ENCODE data around the gene GRM8. TPM values are rescaled to one million over a fixed set of nuclear protein-coding genes. Genes with fewer than 3 reads are reported as not detected.
A peak's percentile ranks its signal among the peaks of the same experiment; 100 is the strongest.

The GRM8 gene
- total and polyA plus RNA-seq, 10 of the 15 experiments (the other 5 are each of a cell fraction or from before 2014, with no cell fraction given): 0.33 to 7.1 (median 0.45) TPM; not detected in 2

- ChIA-PET RAD21 (ENCODE audit: unreplicated experiment) (interaction anchor here (1.0 to 2.6 kb wide), 2 partner anchors 147 to 451 kb away, joined by 5 to 19 read pairs; no protein-coding TSS in a partner anchor), CTCF (interaction anchor here (0.7 to 2.3 kb wide), 8 partner anchors 8 to 452 kb away, joined by 3 to 10 read pairs (median 4); no protein-coding TSS in a partner anchor), POLR2A (interaction anchor here (0.5 kb wide), 1 partner anchor 30 kb away, joined by 4 read pairs; no protein-coding TSS in a partner anchor), SMC1A (ENCODE audit: uncharacterized antibody, unreplicated experiment) (interaction anchor here (0.5 to 1.4 kb wide), 2 partner anchors 451 to 1903 kb away, joined by 3 read pairs; no protein-coding TSS in a partner anchor)
- Histone ChIP-seq H4K20me1 (ENCODE audit: control insufficient read depth, insufficient read depth) (no peaks in the 10 kb centered on the region), H3K4me2 (ENCODE audit: control insufficient read depth, insufficient read depth) (peak overlapping the region; percentile 71; the same call in 1 of the 2 replicates), H3K9ac (ENCODE audit: control insufficient read depth, insufficient read depth, low read length) (no peak overlapping the region), H3K4me1 (ENCODE audit: control insufficient read depth, insufficient read depth, low read length) (peaks cover 10% of the 10 kb centered on the region), H3K36me3 (ENCODE audit: control insufficient read depth in 2 of 2, insufficient read depth in 2 of 2, low read length in 1 of 2) (no peaks in the 10 kb centered on the region), H3K79me2 (ENCODE audit: control insufficient read depth, insufficient read depth, low read length) (no peaks in the 10 kb centered on the region), H3K4me3 (no peak overlapping the region), H3K9me3 (replicated peaks; ENCODE audit: control insufficient read depth, insufficient read depth, low read length) (no peaks in the 10 kb centered on the region), H3K27ac (ENCODE audit: control insufficient read depth, insufficient read depth) (no peak overlapping the region), H2AFZ (ENCODE audit: control insufficient read depth, low read depth, low read length) (no peak overlapping the region), H3K27me3 (replicated peaks in 1 of 2; ENCODE audit: control insufficient read depth in 2 of 2, insufficient read depth in 2 of 2, low read length in 1 of 2) (peaks cover 5 to 31% of the 10 kb centered on the region in 2 experiments)
- BruUV-seq (replicated peaks): no TSS peak
- no peak for ATAC-seq
- FAIRE-seq: no peak
- in situ Hi-C loops (cut with MboI) (no loop called here), intact Hi-C loops (cut with micrococcal nuclease; ENCODE audit: unreplicated experiment) (loop anchor here (1.0 to 2.0 kb wide), 2 partner anchors 147 to 451 kb away; no protein-coding TSS in a partner anchor)
- no peak for DNase-seq (ENCODE audit: low read depth, low spot score)
- WGBS (ENCODE audit: insufficient coverage, insufficient replicate concordance, low lambda C conversion rate, missing lambda C conversion rate): 21% methylated on average over 11 of the region's 11 CpGs
- TF ChIP-seq YBX1 (IDR thresholded peaks at IDR 0.05): no peak
- TF ChIP-seq USF2 (IDR thresholded peaks at IDR 0.05; ENCODE audit: borderline replicate concordance, low read depth, low read length): no peak
- TF ChIP-seq SREBF2 (IDR thresholded peaks at IDR 0.05; ENCODE audit: low read length): no peak
- no peak for TF ChIP-seq ZBTB4 (CRISPR knock-in tag; IDR thresholded peaks at IDR 0.05)
- TF ChIP-seq IKZF2 (IDR thresholded peaks at IDR 0.05): no peak
- TF ChIP-seq POU2F2 (IDR thresholded peaks at IDR 0.05; ENCODE audit: borderline replicate concordance, low read depth, low read length): no peak
- TF ChIP-seq ZNF592 (IDR thresholded peaks at IDR 0.05): no peak
- no peak for TF ChIP-seq KAT2A (conservative IDR thresholded peaks at IDR 0.05; ENCODE audit: control insufficient read depth, low read depth, low read length)
- no peak for TF ChIP-seq TCF12 (IDR thresholded peaks at IDR 0.05; ENCODE audit: low read depth, low read length)
- TF ChIP-seq USF1 (IDR thresholded peaks at IDR 0.05; ENCODE audit: borderline replicate concordance, extremely low read length, insufficient read depth, low read depth, low read length): no peak
- TF ChIP-seq PML (IDR thresholded peaks at IDR 0.05; ENCODE audit: low read length): no peak
- no peak for TF ChIP-seq YY1 (IDR thresholded peaks at IDR 0.05; ENCODE audit: low read depth, low read length)
Measured at GRCh38 chr7:127254163-127254684, 1.5 kb upstream of the GRM8 start.

Measured in GM12878 (cell line).